Left renal cortex interstitium (tissue), 4 donors: ENCODE results near the gene CDC42. TPM values are rescaled to one million over a fixed set of nuclear protein-coding genes. Genes with fewer than 3 reads are reported as not detected.
A peak's percentile ranks its signal among the peaks of the same experiment; 100 is the strongest.
"Not testable (repeated sequence)": the region's sequence is repeated elsewhere in the genome, so short reads cannot be mapped to it uniquely, and the experiment has no call there.

Experiments
- DNase-seq, 4 donors: peaks; one replicate each; pipeline ENCODE4 v3.0.0-alpha.2; 2013; ENCODE audit warnings: low read depth in 4 of 4, low spot score in 2 of 4, missing footprints in 1 of 4
- polyA plus RNA-seq, 4 donors: library from polyadenylated mRNA; unstranded; fragments of 120-200 nt; gene quantifications; one replicate each; pipeline ENCODE4 v1.2.1, GENCODE V29; 2013; ENCODE audit not compliant: insufficient read length in 4 of 4

The CDC42 gene
- polyA plus RNA-seq, 4 donors: 313 to 445 (median 366) TPM

GRCh38 chr1:22034834-22035233 is 17.7 kb upstream of the CDC42 start:
- DNase-seq: not testable (repeated sequence)

DNA sequence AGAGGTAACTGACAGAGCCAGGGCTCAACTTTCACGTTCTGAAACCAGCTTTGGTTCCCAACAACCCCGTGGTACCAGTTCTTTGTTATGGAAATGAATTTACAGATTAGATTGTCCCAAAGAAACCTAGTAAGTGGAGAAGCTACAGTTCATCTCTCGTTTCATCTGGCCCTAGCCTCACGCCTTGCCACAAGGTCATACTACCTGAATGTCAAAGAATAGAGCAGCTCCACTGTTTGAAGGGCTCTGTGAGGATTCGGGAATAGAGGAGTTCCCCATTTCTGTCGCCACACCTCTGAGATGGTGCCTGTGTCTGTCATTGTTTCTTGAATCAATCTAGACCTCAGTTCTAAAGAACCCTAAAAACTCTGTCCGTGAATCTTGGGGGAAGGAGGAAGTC is 15.0 kb upstream of the CDC42 start:
- DNase-seq: no peak

- no peak for DNase-seq
Measured at GRCh38 chr1:22038036-22038435, 14.5 kb upstream of the CDC42 start.

DNA sequence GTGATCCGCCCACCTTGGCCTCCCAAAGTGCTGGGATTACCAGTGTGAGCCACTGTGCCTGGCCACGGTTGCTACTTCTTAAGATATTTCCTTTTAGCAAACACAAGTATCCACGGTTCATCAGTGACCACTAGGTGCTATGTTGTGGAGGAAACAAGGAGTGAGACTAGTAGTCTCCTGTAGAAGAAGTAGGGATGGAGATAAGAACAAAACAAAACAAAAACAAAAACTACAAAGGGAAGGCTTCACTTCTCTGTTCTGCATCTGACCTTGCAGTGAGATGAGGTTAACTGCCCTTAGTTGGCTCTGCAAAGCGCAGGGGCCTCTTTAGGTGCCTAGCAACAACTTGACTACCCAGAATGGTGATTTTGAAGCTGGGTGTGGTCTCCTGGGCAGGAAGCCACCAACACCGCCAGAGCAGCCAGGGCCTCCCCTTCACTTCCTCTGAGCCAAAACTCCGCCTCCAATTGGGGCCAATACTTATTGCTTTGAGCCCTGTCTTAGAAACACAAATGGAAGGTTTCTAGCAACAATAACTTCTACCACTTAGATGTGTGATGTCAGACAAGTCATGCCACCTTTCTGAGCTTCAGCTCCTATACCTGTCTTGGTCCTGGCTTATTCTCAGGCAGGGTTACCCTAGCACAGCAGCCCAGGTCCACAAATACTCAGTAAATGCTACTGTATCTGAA is 12.8 kb upstream of the CDC42 start:
- peak in 1 of 4 donors; percentile 38 for DNase-seq

- DNase-seq: no peak
Measured at GRCh38 chr1:22040286-22040623, 12.3 kb upstream of the CDC42 start.

- DNase-seq: no peak
Measured at GRCh38 chr1:22041505-22041904, 11.0 kb upstream of the CDC42 start.

- peak in 1 of 4 donors; percentile 59 for DNase-seq
Measured at GRCh38 chr1:22043198-22043769, 9.2 kb upstream of the CDC42 start.

- no peak for DNase-seq
Measured at GRCh38 chr1:22044690-22045420, 7.7 kb upstream of the CDC42 start.

DNA sequence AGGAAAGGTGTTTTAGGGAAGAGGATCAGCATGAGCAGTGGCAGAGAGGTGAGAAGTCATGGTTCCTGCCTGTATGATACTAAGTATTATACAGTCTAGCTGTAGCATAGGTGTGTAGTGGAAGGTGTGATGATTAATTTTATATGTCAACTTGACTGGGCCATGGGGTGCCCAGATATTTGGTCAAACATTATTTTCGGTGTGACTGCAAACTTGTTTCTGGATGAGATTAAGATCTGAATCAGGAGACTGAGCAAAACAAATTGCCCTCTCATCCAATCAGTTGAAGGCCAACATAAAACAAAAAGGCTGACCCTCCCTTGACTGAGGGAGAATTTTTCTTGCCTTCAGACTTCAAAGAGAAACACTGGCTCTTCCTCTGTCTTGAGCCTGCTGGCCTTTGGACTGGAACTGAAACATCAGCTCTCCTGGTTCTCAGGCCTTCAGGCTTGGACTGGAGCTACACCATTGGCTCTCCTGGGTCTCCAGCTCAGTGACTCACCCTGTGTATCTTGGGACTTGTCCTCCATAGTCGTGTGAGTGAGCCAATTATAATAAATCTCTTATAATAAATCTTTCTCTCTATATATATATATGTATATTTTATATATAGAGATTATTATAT is 6.8 kb upstream of the CDC42 start:
- DNase-seq: no peak

DNA sequence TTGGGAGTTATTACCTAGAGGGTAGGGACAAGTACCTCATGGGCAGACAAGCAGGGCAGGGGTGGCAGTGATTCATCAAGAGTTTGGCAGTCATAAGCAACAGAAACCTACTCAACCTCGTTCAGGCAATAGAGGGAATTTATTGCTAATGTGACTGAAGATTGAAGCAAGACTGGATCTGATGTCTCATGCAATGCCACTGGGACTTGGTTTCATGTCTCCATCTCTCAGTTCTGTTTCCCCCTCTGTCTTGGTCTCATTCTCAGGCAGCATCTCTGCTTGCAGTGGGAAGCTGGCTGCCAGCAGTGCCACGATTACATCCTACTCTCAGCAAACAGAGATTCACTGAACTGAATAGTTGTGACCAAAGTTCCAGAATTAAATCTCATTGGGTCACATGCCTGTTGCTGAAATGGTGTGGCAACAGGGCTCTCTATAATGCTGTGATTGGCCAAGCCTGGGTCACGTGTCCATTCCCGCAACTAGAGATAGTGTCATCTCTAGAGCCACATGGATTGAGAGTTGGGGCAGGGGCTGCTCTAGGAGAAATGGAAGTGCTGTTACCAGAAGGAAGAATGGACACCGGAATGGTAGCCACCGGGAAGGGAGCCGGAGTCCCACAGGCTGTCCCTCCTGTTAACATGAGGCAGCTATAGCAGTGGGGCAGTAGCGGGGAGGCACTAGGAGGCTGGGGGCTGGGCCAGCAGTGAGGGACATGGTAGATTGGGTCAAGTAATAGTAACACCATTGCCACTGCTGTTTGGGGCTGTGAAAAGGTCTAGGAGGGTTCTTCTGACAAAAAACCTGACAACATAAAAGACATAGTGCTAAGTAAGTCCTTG is 3.9 kb upstream of the CDC42 start:
- DNase-seq: no peak

GRCh38 chr1:22050330-22050729 is 2.2 kb upstream of the CDC42 start:
- DNase-seq: no peak

GRCh38 chr1:22051607-22052114 is 848 bp upstream of the CDC42 start:
- DNase-seq: no peak

GRCh38 chr1:22053017-22053860 is 730 bp downstream of the CDC42 start:
- peak; percentile 55 to 72 (median 69) for DNase-seq

DNA sequence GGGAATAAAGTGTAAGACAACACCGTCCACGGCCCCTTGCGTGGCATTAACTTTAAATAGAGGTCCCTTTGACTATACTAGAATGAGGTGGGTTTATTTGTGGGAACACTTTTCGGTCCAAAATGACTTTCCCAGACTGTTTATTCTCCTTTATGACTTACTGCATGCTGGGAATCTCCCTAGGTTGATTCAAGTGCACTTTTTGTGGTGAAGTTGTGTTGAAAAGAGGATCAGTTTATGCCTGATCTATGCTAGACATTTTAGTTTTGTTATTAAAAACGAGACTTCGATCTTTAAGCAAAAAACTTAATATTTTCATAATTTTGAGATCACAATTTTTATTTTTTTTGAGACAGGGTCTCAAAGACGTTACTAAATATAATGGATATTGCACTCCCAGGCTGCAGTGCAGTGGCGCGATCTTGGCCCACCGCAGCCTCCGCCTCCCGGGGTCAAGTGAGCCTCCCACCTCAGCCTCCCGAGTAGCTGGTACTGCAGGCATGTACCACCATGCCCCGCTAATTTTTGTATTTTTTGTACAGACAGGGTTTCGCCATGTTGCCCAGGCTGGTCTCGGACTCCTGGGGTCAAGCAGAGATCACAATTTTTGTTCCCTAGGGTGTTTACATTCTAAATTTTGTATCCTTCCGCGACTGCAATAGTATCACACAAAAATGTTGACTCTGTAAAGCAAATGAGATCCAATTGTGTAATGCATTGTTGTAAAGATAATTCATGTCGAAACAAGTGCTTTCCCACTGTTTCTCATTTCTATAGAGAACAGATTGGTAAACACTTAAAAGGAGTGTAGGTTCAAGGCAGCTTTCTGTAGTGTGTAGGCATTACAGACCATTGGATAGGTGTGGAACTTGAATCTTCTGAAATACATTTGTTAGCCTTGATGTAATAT is 1.6 kb downstream of the CDC42 start:
- no peak for DNase-seq

DNA sequence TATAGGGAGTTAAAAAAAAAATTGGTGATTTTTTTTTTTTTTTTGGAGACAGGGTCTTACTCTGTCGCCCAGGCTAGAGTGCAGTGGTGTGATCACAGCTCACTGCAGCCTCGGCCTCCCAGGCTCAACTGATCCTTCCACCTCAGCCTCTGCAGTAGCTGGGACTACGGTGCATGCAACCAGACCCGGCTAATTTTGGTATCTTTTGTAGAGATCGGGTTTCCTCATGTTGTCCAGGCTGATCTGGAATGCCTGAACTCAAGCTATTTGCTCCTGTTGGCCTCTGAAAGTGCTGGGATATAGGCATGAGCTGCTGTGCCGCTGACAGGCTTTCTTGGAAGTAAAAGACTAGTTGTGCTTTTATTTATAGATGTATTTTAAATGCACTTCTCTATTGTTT is 3.0 kb downstream of the CDC42 start:
- no peak for DNase-seq

GRCh38 chr1:22056043-22056442 is 3.5 kb downstream of the CDC42 start:
- DNase-seq: no peak

DNA sequence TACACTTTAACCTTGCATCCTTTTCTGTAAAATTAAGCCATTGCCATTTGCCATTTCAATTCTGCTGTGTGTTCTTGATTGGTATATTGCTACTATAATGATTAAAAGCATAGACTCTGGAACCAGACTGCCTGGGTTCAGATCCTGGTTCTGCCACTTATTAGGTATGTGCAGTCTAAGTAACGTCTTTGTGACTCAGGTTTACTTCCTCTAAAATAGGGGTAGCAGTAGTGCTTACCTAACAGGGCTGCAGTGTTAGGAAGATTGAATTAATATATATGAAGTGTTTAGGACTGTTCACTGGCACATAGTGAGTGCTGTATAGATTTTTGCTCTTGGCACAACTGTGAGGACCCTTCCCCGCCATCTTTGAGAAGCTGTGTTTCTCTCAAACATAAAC is 4.4 kb downstream of the CDC42 start:
- DNase-seq: no peak

GRCh38 chr1:22057861-22058260 is 5.4 kb downstream of the CDC42 start:
- DNase-seq: no peak
